Uterus (tissue), 4 donors: ENCODE data around the gene MINDY3. TPM values are rescaled to one million over a fixed set of nuclear protein-coding genes. Genes with fewer than 3 reads are reported as not detected.

Experiments used
- DNase-seq, 2 donors: peaks; one replicate each; pipeline ENCODE4 v3.0.0-alpha.2; 2019 to 2020
- H3K27ac ChIP-seq, 2 donors: fragments of 200-600 bp; sonication (generic); 1 replicate in 1 of 2; 2 replicates in 1 of 2; pipeline ENCODE4 v1.5.1; 2016 to 2018
- H3K27me3 ChIP-seq, 2 donors: fragments of 200-600 bp; sonication (generic); one replicate each; pipeline ENCODE4 v1.5.1; 2018 to 2019; ENCODE audit warnings: control low read depth in 1 of 2
- H3K36me3 ChIP-seq, 2 donors: fragments of 200-600 bp; sonication (generic); one replicate each; pipeline ENCODE4 v1.5.1; 2019; ENCODE audit warnings: control low read depth in 1 of 2
- H3K4me1 ChIP-seq, 2 donors: fragments of 200-600 bp; sonication (generic); one replicate each; pipeline ENCODE4 v1.5.1; 2018 to 2019; ENCODE audit warnings: control low read depth in 1 of 2
- H3K4me3 ChIP-seq, 2 donors: fragments of 200-600 bp; sonication (generic); 1 replicate in 1 of 2; 2 replicates in 1 of 2; pipeline ENCODE4 v1.5.1; 2018 to 2019; ENCODE audit warnings: mild to moderate bottlenecking in 1 of 2
- H3K9me3 ChIP-seq, 2 donors: fragments of 200-600 bp; sonication (generic); one replicate each; pipeline ENCODE4 v1.5.1; 2019; ENCODE audit warnings: control low read depth in 1 of 2
- CTCF ChIP-seq, 4 experiments: fragments of 200-600 bp in 2 of 4; fragments of 450-650 bp in 2 of 4; sonication (generic) in 2 of 4; IDR thresholded peaks; one replicate each; pipeline ENCODE4 v1.5.1; 2016 to 2019; ENCODE audit warnings: antibody characterized with exemption in 4 of 4, mild to moderate bottlenecking in 2 of 4, moderate library complexity in 1 of 4
- POLR2A ChIP-seq, 2 donors: fragments of 450-650 bp; IDR thresholded peaks; one replicate each; pipeline ENCODE4 v1.6.1; 2016; ENCODE audit warnings: antibody characterized with exemption in 2 of 2, mild to moderate bottlenecking in 1 of 2, moderate library complexity in 1 of 2
- intact Hi-C: fragments of 100-400 bp; cut with DNase I; formaldehyde crosslinking; loops from one replicate; pipeline ENCODE4 v1.15.1; 2023; ENCODE audit warnings: low total_unique reads
- total RNA-seq, 4 donors: library from RNA; depleted of rRNA in 3 of 4; stranded (reverse); fragments of >200 nt in 3 of 4; gene quantifications; one replicate each; pipeline versions ENCODE4 v1.1.0 to v1.2.4, GENCODE V29; 2014 to 2023
- donor health status: DM: yes; HTN: yes; CAD: no.

MINDY3 gene
- total RNA-seq, 4 donors from 2014 or later: 20.9 to 63.5 (median 51.7) TPM

GRCh38 chr10:15849316-15849715 is 11.0 kb downstream of the MINDY3 start:
- Histone ChIP-seq H3K4me3 (no peak overlapping the region), H3K27ac (no peak overlapping the region), H3K4me1 (no peaks in the 10 kb centered on the region), H3K36me3 (no peaks in the 10 kb centered on the region), H3K27me3 (no peaks in the 10 kb centered on the region), H3K9me3 (no peaks in the 10 kb centered on the region)
- TF ChIP-seq CTCF (IDR thresholded peaks at IDR 0.05) (no peak), POLR2A (IDR thresholded peaks at IDR 0.05) (no peak)
- intact Hi-C loops: no loop called here
- no peak for DNase-seq

- Histone ChIP-seq H3K27ac (no peak overlapping the region), H3K36me3 (no peaks in the 10 kb centered on the region), H3K27me3 (no peaks in the 10 kb centered on the region), H3K4me3 (no peak overlapping the region), H3K9me3 (no peaks in the 10 kb centered on the region), H3K4me1 (no peaks in the 10 kb centered on the region)
- intact Hi-C loops: no loop called here
- no peak for DNase-seq
- no peak for TF ChIP-seq POLR2A (IDR thresholded peaks at IDR 0.05)
- TF ChIP-seq CTCF (IDR thresholded peaks at IDR 0.05): no peak
Measured at GRCh38 chr10:15847481-15847880, 12.8 kb downstream of the MINDY3 start.

GRCh38 chr10:15844517-15844916 is 15.8 kb downstream of the MINDY3 start:
- Histone ChIP-seq H3K27ac (no peak overlapping the region), H3K4me1 (no peaks in the 10 kb centered on the region), H3K9me3 (no peaks in the 10 kb centered on the region), H3K4me3 (no peak overlapping the region), H3K27me3 (no peaks in the 10 kb centered on the region), H3K36me3 (no peaks in the 10 kb centered on the region)
- DNase-seq: no peak
- TF ChIP-seq POLR2A (IDR thresholded peaks at IDR 0.05) (no peak), CTCF (IDR thresholded peaks at IDR 0.05) (no peak)
- intact Hi-C loops: no loop called here

- no peaks in the 10 kb centered on the region for H3K36me3 ChIP-seq
- no peak for DNase-seq
- H3K4me1 ChIP-seq: no peaks in the 10 kb centered on the region
- no peaks in the 10 kb centered on the region for H3K9me3 ChIP-seq
- no peak overlapping the region for H3K4me3 ChIP-seq
- TF ChIP-seq CTCF (IDR thresholded peaks at IDR 0.05) (no peak), POLR2A (IDR thresholded peaks at IDR 0.05) (no peak)
- no peaks in the 10 kb centered on the region for H3K27me3 ChIP-seq
- no peak overlapping the region for H3K27ac ChIP-seq
- intact Hi-C loops: no loop called here
Measured at GRCh38 chr10:15843695-15844094, 16.6 kb downstream of the MINDY3 start.

GRCh38 chr10:15842556-15843169 is 17.6 kb downstream of the MINDY3 start:
- DNase-seq: no peak
- H3K4me1 ChIP-seq: no peaks in the 10 kb centered on the region
- no peak overlapping the region for H3K4me3 ChIP-seq
- H3K27me3 ChIP-seq: no peaks in the 10 kb centered on the region
- no peaks in the 10 kb centered on the region for H3K36me3 ChIP-seq
- no peaks in the 10 kb centered on the region for H3K9me3 ChIP-seq
- H3K27ac ChIP-seq: no peak overlapping the region
- no peak for TF ChIP-seq CTCF (IDR thresholded peaks at IDR 0.05)
- TF ChIP-seq POLR2A (IDR thresholded peaks at IDR 0.05): no peak
- intact Hi-C loops: no loop called here
